ENCODE data around the gene KCNH6. TPM values are rescaled to one million over a fixed set of nuclear protein-coding genes. Genes with fewer than 3 reads are reported as not detected.

KCNH6 gene
- total and polyA plus RNA-seq, 9 of the 15 experiments (the other 6 are each of a cell fraction or from before 2014, with no cell fraction given): not detected

DNA sequence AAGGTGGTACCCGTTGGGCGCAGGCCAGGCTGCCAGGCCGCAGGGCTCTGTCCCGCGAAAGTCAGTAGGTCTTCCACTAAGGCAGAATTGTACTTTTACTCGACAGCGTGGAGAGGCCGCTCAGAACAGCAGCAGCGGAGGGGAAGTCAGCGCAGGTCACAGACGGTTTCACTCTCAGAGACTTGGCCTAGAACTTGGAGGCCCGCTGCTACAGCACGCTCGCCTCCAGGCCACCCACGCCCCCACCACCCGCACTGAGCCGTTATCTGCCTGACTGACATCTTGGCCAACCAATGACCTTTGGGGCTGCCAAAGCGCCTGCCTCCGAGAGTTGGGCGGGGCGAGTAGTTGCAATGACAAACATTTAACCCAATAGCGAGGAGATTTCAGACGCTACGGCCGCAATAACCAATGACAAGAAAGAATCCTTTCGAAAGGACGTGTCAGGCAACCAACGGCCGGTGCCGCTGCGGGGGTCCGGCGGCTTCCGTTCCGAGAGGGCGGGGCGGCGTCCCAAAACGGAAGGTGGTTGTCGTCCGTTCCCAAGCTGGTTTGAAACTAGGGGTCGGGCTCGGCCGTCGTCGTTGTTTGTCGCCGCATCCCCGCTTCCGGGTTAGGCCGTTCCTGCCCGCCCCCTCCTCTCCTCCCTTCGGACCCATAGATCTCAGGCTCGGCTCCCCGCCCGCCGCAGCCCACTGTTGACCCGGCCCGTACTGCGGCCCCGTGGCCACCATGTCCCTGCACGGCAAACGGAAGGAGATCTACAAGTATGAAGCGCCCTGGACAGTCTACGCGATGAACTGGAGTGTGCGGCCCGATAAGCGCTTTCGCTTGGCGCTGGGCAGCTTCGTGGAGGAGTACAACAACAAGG is 27.0 kb downstream of the KCNH6 start, which contains the start of gene DCAF7 (continued):
- TF ChIP-seq TOE1 (IDR thresholded peaks at IDR 0.05; ENCODE audit: borderline replicate concordance) (peak; percentile 47; the same call in 1 of the 2 replicates), TOE1 (CRISPR knock-in tag; IDR thresholded peaks at IDR 0.05; ENCODE audit: borderline replicate concordance, low read depth) (no peak), ZFX (CRISPR knock-in tag; IDR thresholded peaks at IDR 0.05) (peak; percentile 95), SMAD4 (CRISPR knock-in tag; conservative IDR thresholded peaks at IDR 0.05) (peak; percentile 35), TAF1 (IDR thresholded peaks at IDR 0.05; ENCODE audit: control insufficient read depth, extremely low read depth, insufficient read depth, low read length, severe bottlenecking) (peak; percentile 78), HCFC1 (IDR thresholded peaks at IDR 0.05; ENCODE audit: low read depth, low read length) (0 out of 2 replicates have a peak, but pooled peaks have one; percentile 5), ZNF589 (CRISPR knock-in tag; IDR thresholded peaks at IDR 0.05; ENCODE audit: low read depth) (no peak), MECOM (CRISPR knock-in tag; IDR thresholded peaks at IDR 0.05) (no peak), TCF7 (IDR thresholded peaks at IDR 0.05; ENCODE audit: borderline replicate concordance) (0 out of 2 replicates have a peak, but pooled peaks have one; percentile 22), ZNF316 (IDR thresholded peaks at IDR 0.05) (no peak), MCM5 (IDR thresholded peaks at IDR 0.05; ENCODE audit: low read depth) (no peak), SREBF2 (CRISPR knock-in tag; IDR thresholded peaks at IDR 0.05) (no peak)
- TF ChIP-seq, protein P1, sequence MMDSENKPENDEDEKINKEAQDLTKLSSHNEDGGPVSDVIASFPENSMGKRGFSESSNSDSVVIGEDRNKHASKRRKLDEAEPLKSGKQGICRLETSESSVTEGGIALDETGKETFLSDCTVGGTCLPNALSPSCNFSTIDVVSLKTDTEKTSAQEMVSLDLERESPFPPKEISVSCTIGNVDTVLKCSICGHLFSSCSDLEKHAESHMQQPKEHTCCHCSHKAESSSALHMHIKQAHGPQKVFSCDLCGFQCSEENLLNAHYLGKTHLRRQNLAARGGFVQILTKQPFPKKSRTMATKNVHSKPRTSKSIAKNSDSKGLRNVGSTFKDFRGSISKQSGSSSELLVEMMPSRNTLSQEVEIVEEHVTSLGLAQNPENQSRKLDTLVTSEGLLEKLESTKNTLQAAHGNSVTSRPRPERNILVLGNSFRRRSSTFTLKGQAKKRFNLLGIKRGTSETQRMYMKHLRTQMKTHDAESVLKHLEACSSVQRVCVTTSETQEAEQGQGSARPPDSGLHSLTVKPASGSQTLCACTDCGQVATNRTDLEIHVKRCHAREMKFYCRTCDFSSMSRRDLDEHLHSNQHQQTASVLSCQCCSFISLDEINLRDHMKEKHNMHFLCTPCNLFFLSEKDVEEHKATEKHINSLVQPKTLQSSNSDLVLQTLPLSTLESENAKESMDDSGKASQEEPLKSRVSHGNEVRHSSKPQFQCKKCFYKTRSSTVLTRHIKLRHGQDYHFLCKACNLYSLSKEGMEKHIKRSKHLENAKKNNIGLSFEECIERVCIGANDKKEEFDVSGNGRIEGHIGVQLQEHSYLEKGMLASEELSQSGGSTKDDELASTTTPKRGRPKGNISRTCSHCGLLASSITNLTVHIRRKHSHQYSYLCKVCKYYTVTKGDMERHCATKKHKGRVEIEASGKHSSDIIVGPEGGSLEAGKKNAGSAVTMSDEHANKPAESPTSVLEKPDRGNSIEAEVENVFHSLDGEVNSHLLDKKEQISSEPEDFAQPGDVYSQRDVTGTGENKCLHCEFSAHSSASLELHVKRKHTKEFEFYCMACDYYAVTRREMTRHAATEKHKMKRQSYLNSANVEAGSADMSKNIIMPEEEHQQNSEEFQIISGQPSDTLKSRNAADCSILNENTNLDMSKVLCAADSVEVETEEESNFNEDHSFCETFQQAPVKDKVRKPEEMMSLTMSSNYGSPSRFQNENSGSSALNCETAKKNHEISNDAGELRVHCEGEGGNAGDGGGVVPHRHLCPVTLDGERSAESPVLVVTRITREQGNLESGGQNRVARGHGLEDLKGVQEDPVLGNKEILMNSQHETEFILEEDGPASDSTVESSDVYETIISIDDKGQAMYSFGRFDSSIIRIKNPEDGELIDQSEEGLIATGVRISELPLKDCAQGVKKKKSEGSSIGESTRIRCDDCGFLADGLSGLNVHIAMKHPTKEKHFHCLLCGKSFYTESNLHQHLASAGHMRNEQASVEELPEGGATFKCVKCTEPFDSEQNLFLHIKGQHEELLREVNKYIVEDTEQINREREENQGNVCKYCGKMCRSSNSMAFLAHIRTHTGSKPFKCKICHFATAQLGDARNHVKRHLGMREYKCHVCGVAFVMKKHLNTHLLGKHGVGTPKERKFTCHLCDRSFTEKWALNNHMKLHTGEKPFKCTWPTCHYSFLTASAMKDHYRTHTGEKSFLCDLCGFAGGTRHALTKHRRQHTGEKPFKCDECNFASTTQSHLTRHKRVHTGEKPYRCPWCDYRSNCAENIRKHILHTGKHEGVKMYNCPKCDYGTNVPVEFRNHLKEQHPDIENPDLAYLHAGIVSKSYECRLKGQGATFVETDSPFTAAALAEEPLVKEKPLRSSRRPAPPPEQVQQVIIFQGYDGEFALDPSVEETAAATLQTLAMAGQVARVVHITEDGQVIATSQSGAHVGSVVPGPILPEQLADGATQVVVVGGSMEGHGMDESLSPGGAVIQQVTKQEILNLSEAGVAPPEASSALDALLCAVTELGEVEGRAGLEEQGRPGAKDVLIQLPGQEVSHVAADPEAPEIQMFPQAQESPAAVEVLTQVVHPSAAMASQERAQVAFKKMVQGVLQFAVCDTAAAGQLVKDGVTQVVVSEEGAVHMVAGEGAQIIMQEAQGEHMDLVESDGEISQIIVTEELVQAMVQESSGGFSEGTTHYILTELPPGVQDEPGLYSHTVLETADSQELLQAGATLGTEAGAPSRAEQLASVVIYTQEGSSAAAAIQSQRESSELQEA (IDR thresholded peaks at IDR 0.05; ENCODE audit: low read depth): no peak
- TF ChIP-seq, protein P2, sequence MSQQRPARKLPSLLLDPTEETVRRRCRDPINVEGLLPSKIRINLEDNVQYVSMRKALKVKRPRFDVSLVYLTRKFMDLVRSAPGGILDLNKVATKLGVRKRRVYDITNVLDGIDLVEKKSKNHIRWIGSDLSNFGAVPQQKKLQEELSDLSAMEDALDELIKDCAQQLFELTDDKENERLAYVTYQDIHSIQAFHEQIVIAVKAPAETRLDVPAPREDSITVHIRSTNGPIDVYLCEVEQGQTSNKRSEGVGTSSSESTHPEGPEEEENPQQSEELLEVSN (IDR thresholded peaks at IDR 0.05; ENCODE audit: borderline replicate concordance in 1 of 2, extremely low read depth in 1 of 2, insufficient read depth in 1 of 2, insufficient read length in 1 of 2, low read depth in 1 of 2, low read length in 1 of 2, poor library complexity in 1 of 2, severe bottlenecking in 1 of 2): no peak
